ENCODE results near the gene GNA14.

GNA14 gene

DNA sequence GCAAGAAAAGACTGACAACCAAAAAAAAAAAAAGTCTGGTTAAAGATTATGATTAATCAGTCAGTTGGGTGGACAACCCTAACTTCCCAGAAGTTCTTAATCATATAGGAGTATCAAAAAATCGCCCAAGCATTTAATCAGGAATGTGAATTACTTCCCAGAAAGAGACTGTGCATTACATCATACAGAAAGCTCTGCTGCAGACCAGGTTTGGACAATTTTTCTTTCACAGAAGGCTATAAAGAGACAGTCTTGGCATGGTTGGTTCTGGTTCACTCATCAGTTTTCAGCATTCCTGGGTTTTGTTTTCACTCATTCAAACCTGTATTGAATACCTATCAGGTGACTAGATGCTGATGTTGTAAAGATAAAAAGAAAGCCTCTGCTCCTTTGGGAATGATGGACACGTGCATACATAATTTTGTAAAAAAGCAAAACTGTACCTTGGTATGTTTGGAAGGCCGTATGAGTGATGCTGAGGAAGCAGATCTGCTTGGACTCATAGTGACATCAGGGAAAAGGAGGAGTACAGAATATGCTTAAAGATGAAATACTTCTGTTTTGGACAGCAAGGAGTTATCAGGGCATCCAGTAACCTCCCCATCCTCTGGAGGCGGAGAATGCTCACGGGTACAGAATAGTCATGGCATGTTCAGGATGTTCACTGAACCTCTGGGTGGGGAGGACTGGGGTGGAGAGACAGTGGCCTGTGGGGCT, 178.4 kb downstream of the GNA14 start:
- FAIRE-seq (no peak), DNase-seq (ENCODE audit: insufficient read length, low spot score) (no peak)

DNA sequence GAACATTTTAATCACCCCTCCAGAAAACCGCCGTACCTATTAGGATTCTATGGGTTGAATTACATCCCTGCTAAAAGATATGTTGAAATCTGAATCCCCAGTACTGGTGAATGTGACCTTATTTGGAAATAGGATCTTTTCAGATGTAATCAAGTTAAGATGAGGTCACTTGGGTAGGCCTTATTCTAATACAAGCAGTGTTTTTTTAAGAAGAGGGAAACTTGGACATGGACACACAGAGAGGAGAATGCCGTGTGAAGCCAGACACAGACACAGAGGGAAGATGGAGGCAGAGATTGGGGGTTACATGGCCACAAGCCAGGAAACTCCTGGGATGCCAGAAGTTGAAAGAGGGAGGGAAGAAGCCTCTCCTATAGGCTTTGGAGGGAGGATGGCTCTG, 183.5 kb downstream of the GNA14 start:
- TF ChIP-seq, protein P1, sequence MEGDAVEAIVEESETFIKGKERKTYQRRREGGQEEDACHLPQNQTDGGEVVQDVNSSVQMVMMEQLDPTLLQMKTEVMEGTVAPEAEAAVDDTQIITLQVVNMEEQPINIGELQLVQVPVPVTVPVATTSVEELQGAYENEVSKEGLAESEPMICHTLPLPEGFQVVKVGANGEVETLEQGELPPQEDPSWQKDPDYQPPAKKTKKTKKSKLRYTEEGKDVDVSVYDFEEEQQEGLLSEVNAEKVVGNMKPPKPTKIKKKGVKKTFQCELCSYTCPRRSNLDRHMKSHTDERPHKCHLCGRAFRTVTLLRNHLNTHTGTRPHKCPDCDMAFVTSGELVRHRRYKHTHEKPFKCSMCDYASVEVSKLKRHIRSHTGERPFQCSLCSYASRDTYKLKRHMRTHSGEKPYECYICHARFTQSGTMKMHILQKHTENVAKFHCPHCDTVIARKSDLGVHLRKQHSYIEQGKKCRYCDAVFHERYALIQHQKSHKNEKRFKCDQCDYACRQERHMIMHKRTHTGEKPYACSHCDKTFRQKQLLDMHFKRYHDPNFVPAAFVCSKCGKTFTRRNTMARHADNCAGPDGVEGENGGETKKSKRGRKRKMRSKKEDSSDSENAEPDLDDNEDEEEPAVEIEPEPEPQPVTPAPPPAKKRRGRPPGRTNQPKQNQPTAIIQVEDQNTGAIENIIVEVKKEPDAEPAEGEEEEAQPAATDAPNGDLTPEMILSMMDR (IDR thresholded peaks at IDR 0.05; ENCODE audit: insufficient read depth, missing control alignments): no peak
- no peak for DNase-seq (ENCODE audit: insufficient read length, low spot score)
- no peak for FAIRE-seq

More for the DNA sequence above, 178.4 kb downstream of the GNA14 start:
- TF ChIP-seq, protein P1 (IDR thresholded peaks at IDR 0.05; ENCODE audit: insufficient read depth, missing control alignments): no peak

DNA sequence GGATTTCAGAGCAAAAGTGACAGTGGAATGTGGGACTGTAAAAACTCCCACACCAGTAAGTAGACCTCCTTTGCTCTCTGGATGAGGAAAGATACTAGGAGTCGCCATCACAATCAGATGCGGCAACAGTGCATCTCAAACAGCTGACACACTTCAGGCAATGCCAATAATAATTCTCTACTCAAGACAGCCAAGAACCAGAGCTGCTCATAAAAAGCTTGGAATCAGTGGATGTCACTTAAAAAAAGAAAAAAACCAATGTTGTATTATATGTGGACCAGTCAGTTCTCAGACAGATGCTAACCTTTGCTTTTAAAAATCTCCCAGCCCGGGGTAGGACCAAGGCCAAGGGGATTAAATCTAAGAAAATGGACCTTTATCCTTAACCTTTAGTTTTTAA, 185.0 kb downstream of the GNA14 start:
- FAIRE-seq: no peak
- TF ChIP-seq, protein P1 (IDR thresholded peaks at IDR 0.05; ENCODE audit: insufficient read depth, missing control alignments): no peak

DNA sequence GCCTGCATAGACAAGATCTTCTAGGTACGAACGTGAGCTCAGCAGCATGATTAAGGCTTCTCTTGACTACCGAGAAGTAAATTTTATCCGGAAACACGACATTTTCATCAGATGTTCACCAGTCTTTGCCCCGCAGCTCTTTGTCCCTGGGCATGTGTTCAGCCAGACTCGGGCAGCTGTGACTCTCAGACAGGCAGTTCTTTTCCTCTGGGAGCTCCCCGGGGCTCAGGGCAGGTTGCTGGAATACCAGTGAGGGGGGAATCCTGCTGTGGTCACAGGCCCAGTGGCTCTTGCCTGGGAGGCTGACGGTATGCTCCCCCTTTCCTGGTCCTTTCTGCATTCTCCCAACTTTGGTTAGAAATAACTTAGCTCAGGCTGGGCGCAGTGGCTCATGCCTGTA, 186.1 kb downstream of the GNA14 start:
- TF ChIP-seq, protein P1 (IDR thresholded peaks at IDR 0.05; ENCODE audit: insufficient read depth, missing control alignments): no peak
- FAIRE-seq (no peak), DNase-seq (ENCODE audit: insufficient read length, low spot score) (no peak)

More for the DNA sequence above, 185.0 kb downstream of the GNA14 start:
- DNase-seq (ENCODE audit: insufficient read length, low spot score): no peak

DNA sequence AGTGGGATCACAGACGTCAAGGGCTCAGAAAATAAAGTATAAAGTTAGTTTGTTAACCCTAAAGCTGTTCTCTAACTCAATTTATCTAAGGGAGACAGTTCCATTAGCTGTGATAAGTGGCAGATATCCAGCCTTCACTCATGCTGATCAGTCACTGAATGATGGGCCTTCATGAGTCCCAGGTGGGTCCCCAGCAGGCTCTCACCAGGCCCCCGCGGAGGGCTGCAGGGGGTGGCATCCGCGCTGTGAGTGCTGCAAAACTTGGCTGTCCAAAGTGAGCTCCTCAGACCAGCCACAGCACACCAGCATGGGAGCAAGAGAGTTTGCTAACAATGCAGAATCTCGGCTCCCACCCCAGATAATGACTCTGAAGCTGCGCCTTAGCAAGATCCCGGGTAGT, 187.2 kb downstream of the GNA14 start:
- no peak for FAIRE-seq
- no peak for DNase-seq (ENCODE audit: insufficient read length, low spot score)
- TF ChIP-seq, protein P1 (IDR thresholded peaks at IDR 0.05; ENCODE audit: insufficient read depth, missing control alignments): no peak

DNA sequence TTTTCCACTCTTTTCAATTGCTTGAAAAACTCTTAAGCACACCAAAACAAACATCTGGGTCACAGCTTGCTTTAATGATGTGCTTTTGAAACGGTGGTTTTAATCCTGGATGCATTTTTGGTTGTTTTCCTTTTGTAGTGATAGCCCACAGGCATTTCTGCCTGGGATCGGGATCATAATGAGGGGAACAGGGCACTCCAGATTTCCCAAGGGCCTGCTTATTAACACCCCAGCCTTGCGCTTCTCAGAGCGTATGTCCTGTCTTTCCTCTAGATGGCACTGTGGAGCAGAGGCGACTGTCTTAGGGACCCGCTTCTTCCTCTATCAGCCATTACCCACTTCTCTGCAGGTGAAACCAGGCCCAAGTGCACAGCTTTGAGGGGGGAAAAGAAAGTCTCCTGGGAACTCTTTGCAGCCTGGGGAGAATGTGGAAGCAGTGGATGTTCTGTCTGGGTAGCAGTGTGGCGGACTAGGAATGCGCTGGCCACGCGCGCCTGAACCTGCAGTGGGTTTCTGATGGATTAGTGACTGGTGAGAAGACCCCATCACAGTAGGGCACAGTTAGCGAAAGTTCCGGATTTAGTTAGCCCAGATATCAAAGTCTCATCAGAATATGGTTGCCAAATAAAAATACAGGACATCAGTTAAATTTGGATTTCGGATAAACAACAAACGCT, 190.1 kb downstream of the GNA14 start:
- FAIRE-seq: no peak
- TF ChIP-seq, protein P1 (IDR thresholded peaks at IDR 0.05; ENCODE audit: insufficient read depth, missing control alignments): peak; percentile 82

More for the DNA sequence above, 190.1 kb downstream of the GNA14 start:
- DNase-seq (ENCODE audit: insufficient read length, low spot score): no peak

Data from D721Med (cell line).